K562 (cell line): ENCODE results near the gene CALCOCO2. TPM values are rescaled to one million over a fixed set of nuclear protein-coding genes. Genes with fewer than 3 reads are reported as not detected.

ENCODE experiments used
- ATF7 ChIP-seq: fragments of 450-650 bp; IDR thresholded peaks from 2 replicates; pipeline ENCODE4 v1.7.1; 2014; ENCODE audit warnings: mild to moderate bottlenecking, moderate library complexity
- BDP1 ChIP-seq: IDR thresholded peaks from 3 replicates; pipeline ENCODE4 v1.6.1; 2011; ENCODE audit not compliant: insufficient read length, insufficient read depth
- CC2D1A ChIP-seq: fragments of 450-650 bp; IDR thresholded peaks from 2 replicates; pipeline ENCODE4 v1.6.1; 2017; ENCODE audit warnings: mild to moderate bottlenecking
- CTBP1 ChIP-seq: fragments of 450-650 bp; IDR thresholded peaks from 2 replicates; pipeline ENCODE4 v1.6.1; 2016; ENCODE audit warnings: borderline replicate concordance
- EGR1 ChIP-seq: fragments of 450-650 bp; conservative IDR thresholded peaks from 2 replicates; pipeline ENCODE4 v1.6.1; 2017; ENCODE audit warnings: mild to moderate bottlenecking
- ETV5 ChIP-seq: sonication (generic); formaldehyde crosslinking; IDR thresholded peaks from 2 replicates; pipeline ENCODE4 v1.4.0; 2020; ENCODE audit warnings: low read depth, mild to moderate bottlenecking, missing genetic modification reagents
- FOXP4 ChIP-seq: sonication (generic); formaldehyde crosslinking; IDR thresholded peaks from 2 replicates; pipeline ENCODE4 v1.8.0; 2022; ENCODE audit warnings: mild to moderate bottlenecking, missing genetic modification reagents, borderline replicate concordance
- GABPB1 ChIP-seq: sonication (generic); formaldehyde crosslinking; IDR thresholded peaks from 2 replicates; pipeline ENCODE4 v1.8.0; 2022; ENCODE audit warnings: mild to moderate bottlenecking, missing genetic modification reagents
- ILF3 ChIP-seq: fragments of 450-650 bp; IDR thresholded peaks from 2 replicates; pipeline ENCODE4 v1.6.1; 2018; ENCODE audit warnings: antibody characterized with exemption, mild to moderate bottlenecking, moderate library complexity, borderline replicate concordance
- KDM5B ChIP-seq: fragments of 200-600 bp; sonication (generic); IDR thresholded peaks from 2 replicates; pipeline ENCODE4 v1.6.1; 2012; ENCODE audit warnings: low read depth, mild to moderate bottlenecking, moderate library complexity, low read length, control low read depth, inconsistent platforms; ENCODE audit not compliant: insufficient replicate concordance
- L3MBTL2 ChIP-seq: fragments of 450-650 bp; IDR thresholded peaks from 2 replicates; pipeline ENCODE4 v1.6.1; 2016; ENCODE audit warnings: mild to moderate bottlenecking, moderate library complexity
- MAZ ChIP-seq, 2 experiments: fragments of 450-650 bp in 1 of 2; sonication (generic) in 1 of 2; formaldehyde crosslinking; IDR thresholded peaks in 1 of 2; conservative IDR thresholded peaks in 1 of 2; 2 replicates each; pipeline versions ENCODE4 v1.4.0 to v1.5.0; 2020; ENCODE audit warnings: mild to moderate bottlenecking in 1 of 2, missing genetic modification reagents in 1 of 2
- MEF2A ChIP-seq: IDR thresholded peaks from 2 replicates; pipeline ENCODE4 v1.6.1; 2011; ENCODE audit warnings: low read depth, mild to moderate bottlenecking, low read length, moderate library complexity; ENCODE audit not compliant: control insufficient read depth
- NFYB ChIP-seq: IDR thresholded peaks from 2 replicates; pipeline ENCODE4 v1.6.1; 2011; ENCODE audit warnings: mild to moderate bottlenecking, moderate library complexity; ENCODE audit not compliant: insufficient read length; ENCODE audit errors: extremely low read depth
- POLR2AphosphoS2 ChIP-seq: IDR thresholded peaks from 2 replicates; pipeline ENCODE4 v1.6.1; 2012; ENCODE audit warnings: low read length, improper control_type of control experiment
- RBM17 ChIP-seq: fragments of 200-400 bp; formaldehyde crosslinking; IDR thresholded peaks from 2 replicates; pipeline ENCODE4 v1.6.1; 2017; ENCODE audit warnings: low read depth, mild to moderate bottlenecking, low read length, borderline replicate concordance
- RCOR1 ChIP-seq, 2 experiments: IDR thresholded peaks; 2 replicates each; pipeline ENCODE4 v1.6.1; 2012; ENCODE audit warnings: low read depth in 2 of 2, low read length in 2 of 2, borderline replicate concordance in 1 of 2, improper control_type of control experiment in 1 of 2
- SIN3A ChIP-seq, 2 experiments: fragments of 150-350 bp in 1 of 2; IDR thresholded peaks; 2 replicates each; pipeline ENCODE4 v1.6.1; 2011 to 2016; ENCODE audit warnings: borderline replicate concordance in 2 of 2, low read depth in 2 of 2, low read length in 2 of 2, mild to moderate bottlenecking in 2 of 2, moderate library complexity in 2 of 2; ENCODE audit not compliant: control insufficient read depth in 1 of 2
- ZFP1 ChIP-seq: fragments of 450-650 bp; formaldehyde crosslinking; IDR thresholded peaks from 2 replicates; pipeline ENCODE4 v1.4.0; 2020; ENCODE audit warnings: mild to moderate bottlenecking, mixed read lengths
- polyA plus RNA-seq, 8 experiments: library from polyadenylated mRNA; depleted of rRNA in 4 of 8; stranded (reverse) in 5 of 8; unstranded in 3 of 8; fragments of >200 nt; fragmentation: Nextera tagmentation in 2 of 8; fragmentation: Illumina TruSeq in 1 of 8; extraction: Ambion mirVana in 2 of 8; extraction: Trizol in 1 of 8; gene quantifications; 2 replicates each; pipeline versions ENCODE4 v1.2.1 to v1.2.3, GENCODE V29; 2011 to 2014; ENCODE audit warnings: inconsistent platforms in 1 of 8, missing spikeins in 1 of 8
- total RNA-seq, 7 experiments: library from RNA; depleted of rRNA in 6 of 7; stranded (reverse); fragments of >200 nt in 6 of 7; fragmentation: Illumina TruSeq in 2 of 7; extraction: Trizol in 2 of 7; gene quantifications; 2 replicates each; pipeline versions ENCODE4 v1.2.1 to v1.2.3, GENCODE V29; 2011 to 2021; ENCODE audit warnings: low replicate concordance in 1 of 7
- TF ChIP-seq, protein P1 (sequence below): fragments of 200-800 bp; sonication (Bioruptor generic); IDR thresholded peaks from 2 replicates; pipeline ENCODE4 v1.6.1; 2016; ENCODE audit warnings: missing genetic modification characterization, missing compliant biosample characterization

Gene CALCOCO2
- total and polyA plus RNA-seq, 9 of the 15 experiments (the other 6 are each of a cell fraction or from before 2014, with no cell fraction given) = 24.1 to 87.3 (median 67.5) TPM

DNA sequence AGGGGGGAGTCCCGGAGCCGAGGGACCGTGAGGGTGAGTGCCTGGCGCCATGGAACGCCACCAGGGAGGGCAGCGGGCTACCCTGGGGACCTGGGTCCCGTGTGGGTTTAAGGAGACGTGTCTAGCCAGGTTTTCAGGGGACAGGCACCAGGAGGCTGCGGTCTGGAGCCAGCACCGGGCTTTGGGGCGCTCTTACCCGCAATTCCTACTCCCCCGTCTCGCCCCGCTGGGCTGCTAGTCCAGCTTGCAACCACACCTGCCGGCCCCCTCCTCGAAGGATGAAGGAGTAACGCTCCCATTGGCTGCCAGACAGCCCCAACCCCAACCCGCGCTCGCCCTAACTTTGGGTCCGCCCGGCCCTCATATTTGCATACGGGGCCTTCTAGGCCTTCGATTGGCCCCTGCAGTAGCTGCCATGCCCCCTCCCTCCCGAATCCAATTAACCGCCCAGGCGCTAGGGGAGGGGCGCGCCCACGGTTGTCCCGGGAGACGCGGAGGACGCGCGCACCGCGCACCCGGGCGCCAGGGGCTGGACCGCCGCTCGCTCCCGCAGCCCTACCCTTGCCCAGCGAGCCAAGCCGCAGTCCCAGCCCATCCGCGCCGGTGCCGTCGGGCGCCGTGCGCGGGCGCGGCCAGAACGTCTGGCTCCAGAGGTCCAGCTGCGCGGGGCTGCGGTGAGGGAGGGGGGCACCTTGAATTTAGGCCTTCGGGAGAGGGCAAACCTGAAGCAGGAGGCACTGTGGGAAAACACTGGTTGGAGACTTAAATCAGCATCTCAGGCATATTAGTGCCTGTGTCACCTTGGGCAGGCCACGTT lies 13.9 kb upstream of the CALCOCO2 start, which contains the start of gene TTLL6 (continued):
- TF ChIP-seq, protein P1, sequence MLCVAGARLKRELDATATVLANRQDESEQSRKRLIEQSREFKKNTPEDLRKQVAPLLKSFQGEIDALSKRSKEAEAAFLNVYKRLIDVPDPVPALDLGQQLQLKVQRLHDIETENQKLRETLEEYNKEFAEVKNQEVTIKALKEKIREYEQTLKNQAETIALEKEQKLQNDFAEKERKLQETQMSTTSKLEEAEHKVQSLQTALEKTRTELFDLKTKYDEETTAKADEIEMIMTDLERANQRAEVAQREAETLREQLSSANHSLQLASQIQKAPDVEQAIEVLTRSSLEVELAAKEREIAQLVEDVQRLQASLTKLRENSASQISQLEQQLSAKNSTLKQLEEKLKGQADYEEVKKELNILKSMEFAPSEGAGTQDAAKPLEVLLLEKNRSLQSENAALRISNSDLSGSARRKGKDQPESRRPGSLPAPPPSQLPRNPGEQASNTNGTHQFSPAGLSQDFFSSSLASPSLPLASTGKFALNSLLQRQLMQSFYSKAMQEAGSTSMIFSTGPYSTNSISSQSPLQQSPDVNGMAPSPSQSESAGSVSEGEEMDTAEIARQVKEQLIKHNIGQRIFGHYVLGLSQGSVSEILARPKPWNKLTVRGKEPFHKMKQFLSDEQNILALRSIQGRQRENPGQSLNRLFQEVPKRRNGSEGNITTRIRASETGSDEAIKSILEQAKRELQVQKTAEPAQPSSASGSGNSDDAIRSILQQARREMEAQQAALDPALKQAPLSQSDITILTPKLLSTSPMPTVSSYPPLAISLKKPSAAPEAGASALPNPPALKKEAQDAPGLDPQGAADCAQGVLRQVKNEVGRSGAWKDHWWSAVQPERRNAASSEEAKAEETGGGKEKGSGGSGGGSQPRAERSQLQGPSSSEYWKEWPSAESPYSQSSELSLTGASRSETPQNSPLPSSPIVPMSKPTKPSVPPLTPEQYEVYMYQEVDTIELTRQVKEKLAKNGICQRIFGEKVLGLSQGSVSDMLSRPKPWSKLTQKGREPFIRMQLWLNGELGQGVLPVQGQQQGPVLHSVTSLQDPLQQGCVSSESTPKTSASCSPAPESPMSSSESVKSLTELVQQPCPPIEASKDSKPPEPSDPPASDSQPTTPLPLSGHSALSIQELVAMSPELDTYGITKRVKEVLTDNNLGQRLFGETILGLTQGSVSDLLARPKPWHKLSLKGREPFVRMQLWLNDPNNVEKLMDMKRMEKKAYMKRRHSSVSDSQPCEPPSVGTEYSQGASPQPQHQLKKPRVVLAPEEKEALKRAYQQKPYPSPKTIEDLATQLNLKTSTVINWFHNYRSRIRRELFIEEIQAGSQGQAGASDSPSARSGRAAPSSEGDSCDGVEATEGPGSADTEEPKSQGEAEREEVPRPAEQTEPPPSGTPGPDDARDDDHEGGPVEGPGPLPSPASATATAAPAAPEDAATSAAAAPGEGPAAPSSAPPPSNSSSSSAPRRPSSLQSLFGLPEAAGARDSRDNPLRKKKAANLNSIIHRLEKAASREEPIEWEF (CRISPR knock-in tag) = no peak
- TF ChIP-seq EGR1 (peak; percentile 47), RBM17 (no peak), CC2D1A (no peak), GABPB1 (0 out of 2 replicates have a peak, but pooled peaks have one; percentile 18), MEF2A (no peak), POLR2AphosphoS2 (no peak), SIN3A (IDR thresholded peaks at IDR 0.05; ENCODE audit: borderline replicate concordance in 2 of 2, control insufficient read depth in 1 of 2, low read depth in 2 of 2, low read length in 2 of 2) (peak in 1 of 2 experiments; percentile 39; a peak in 1 of 4 replicates), ETV5 (CRISPR knock-in tag) (no peak), ZFP1 (CRISPR knock-in tag) (no peak), FOXP4 (CRISPR knock-in tag) (0 out of 2 replicates have a peak, but pooled peaks have one; percentile 26), CTBP1 (0 out of 2 replicates have a peak, but pooled peaks have one; percentile 32), RCOR1 (IDR thresholded peaks at IDR 0.05; ENCODE audit: borderline replicate concordance in 1 of 2, low read depth in 2 of 2, low read length in 2 of 2) (peak in 1 of 2 experiments; percentile 13; a peak in 1 of 4 replicates), ILF3 (no peak), L3MBTL2 (no peak), KDM5B (no peak), BDP1 (no peak), MAZ (CRISPR knock-in tag; conservative IDR thresholded peaks at IDR 0.05 in 1 of 2, IDR thresholded peaks at IDR 0.05 in 1 of 2) (peak; percentile 33 to 76; a peak in 2 of 4 replicates), ATF7 (peak; percentile 54; the same call in 1 of the 2 replicates), NFYB (peak; percentile 9)
